Measurements from ENCODE around the gene NKD1. TPM values are rescaled to one million over a fixed set of nuclear protein-coding genes. Genes with fewer than 3 reads are reported as not detected.

The NKD1 gene
- polyA plus RNA-seq, 3 donors: 0.01 TPM; not detected in 2

GRCh38 chr16:50675686-50676610, 127.8 kb downstream of the NKD1 start:
- peaks cover 96% of the 10 kb centered on the region for H3K79me2 ChIP-seq (ENCODE audit: insufficient read depth, low read length)
- peaks cover 30 to 35% of the 10 kb centered on the region in 2 donors for H3K9me3 ChIP-seq (replicated peaks in 1 of 2; ENCODE audit: control insufficient read depth in 1 of 2, insufficient read depth in 1 of 2, low read length in 2 of 2)
- peaks cover 30 to 47% of the 10 kb centered on the region in 2 donors for H3K4me1 ChIP-seq (ENCODE audit: control insufficient read depth in 1 of 2, insufficient read depth in 2 of 2, low read length in 2 of 2)
- DNase-seq: no peak
- H3K4me3 Mint-ChIP-seq: no peak overlapping the region
- peak overlapping the region; percentile 1 to 84 (median 69) for H3K27ac Mint-ChIP-seq
- peaks cover 36% of the 10 kb centered on the region for H3K4me1 Mint-ChIP-seq
- H3K36me3 ChIP-seq (replicated peaks in 1 of 2; ENCODE audit: control insufficient read depth in 1 of 2, insufficient read depth in 2 of 2, low read length in 2 of 2): peaks cover 69 to 83% of the 10 kb centered on the region in 2 donors
- H2AFZ ChIP-seq (ENCODE audit: insufficient read depth, low read depth, low read length, poor library complexity, severe bottlenecking): no peak overlapping the region
- intact Hi-C loops (cut with micrococcal nuclease): loop anchor here in 1 of 2 donors (5.0 kb wide), 1 partner anchor 36 kb away; no protein-coding TSS in a partner anchor
- H3K9ac ChIP-seq (ENCODE audit: insufficient read depth, low read length, poor library complexity, severe bottlenecking): no peak overlapping the region
- TF ChIP-seq CTCF (IDR thresholded peaks at IDR 0.05): no peak
- H3K9me3 Mint-ChIP-seq: peaks cover 20 to 30% (median 27%) of the 10 kb centered on the region in 7 donors
- H3K27me3 ChIP-seq (ENCODE audit: control insufficient read depth in 2 of 2, insufficient read depth in 2 of 2, low read length in 2 of 2): no peaks in the 10 kb centered on the region
- WGBS (ENCODE audit: insufficient coverage): 92% methylated on average over 17 of the region's 23 CpGs
- H3K36me3 Mint-ChIP-seq: peaks cover 80 to 88% of the 10 kb centered on the region in 2 donors
- H3K27ac ChIP-seq (ENCODE audit: low read depth in 1 of 2, low read length in 2 of 2): peak overlapping the region in 1 of 2 donors; percentile 100
- no peak overlapping the region for H3K4me2 ChIP-seq (replicated peaks; ENCODE audit: extremely low read depth, low read length, poor library complexity, severe bottlenecking)
- H3K4me3 ChIP-seq (replicated peaks in 1 of 3; ENCODE audit: low read depth in 2 of 3, low read length in 3 of 3): no peak overlapping the region
- H4K20me1 ChIP-seq (ENCODE audit: insufficient read depth, low read length): peaks cover 56% of the 10 kb centered on the region
- no peaks in the 10 kb centered on the region for H3K27me3 Mint-ChIP-seq (ENCODE audit: low read depth in 3 of 3)

GRCh38 chr16:50676684-50677225, 128.6 kb downstream of the NKD1 start:
- Histone ChIP-seq H4K20me1 (ENCODE audit: insufficient read depth, low read length) (peaks cover 48% of the 10 kb centered on the region), H3K4me3 (replicated peaks in 1 of 3; ENCODE audit: low read depth in 2 of 3, low read length in 3 of 3) (no peak overlapping the region), H3K4me1 (ENCODE audit: control insufficient read depth in 1 of 2, insufficient read depth in 2 of 2, low read length in 2 of 2) (peaks cover 37 to 55% of the 10 kb centered on the region in 2 donors), H3K9ac (ENCODE audit: insufficient read depth, low read length, poor library complexity, severe bottlenecking) (no peak overlapping the region), H3K27ac (ENCODE audit: low read depth in 1 of 2, low read length in 2 of 2) (peak overlapping the region in 1 of 2 donors; percentile 100), H3K79me2 (ENCODE audit: insufficient read depth, low read length) (peaks cover 96% of the 10 kb centered on the region), H2AFZ (ENCODE audit: insufficient read depth, low read depth, low read length, poor library complexity, severe bottlenecking) (no peak overlapping the region), H3K9me3 (replicated peaks in 1 of 2; ENCODE audit: control insufficient read depth in 1 of 2, insufficient read depth in 1 of 2, low read length in 2 of 2) (peaks cover 28 to 32% of the 10 kb centered on the region in 2 donors), H3K4me2 (replicated peaks; ENCODE audit: extremely low read depth, low read length, poor library complexity, severe bottlenecking) (no peak overlapping the region), H3K27me3 (ENCODE audit: control insufficient read depth in 2 of 2, insufficient read depth in 2 of 2, low read length in 2 of 2) (no peaks in the 10 kb centered on the region), H3K36me3 (replicated peaks in 1 of 2; ENCODE audit: control insufficient read depth in 1 of 2, insufficient read depth in 2 of 2, low read length in 2 of 2) (peaks cover 62 to 75% of the 10 kb centered on the region in 2 donors)
- Mint-ChIP-seq H3K27me3 (ENCODE audit: low read depth in 3 of 3) (no peaks in the 10 kb centered on the region), H3K36me3 (peaks cover 72 to 80% of the 10 kb centered on the region in 2 donors), H3K9me3 (peaks cover 19 to 26% (median 23%) of the 10 kb centered on the region in 7 donors), H3K4me1 (peaks cover 42% of the 10 kb centered on the region), H3K27ac (peak overlapping the region in 6 of 7 donors; percentile 12 to 78 (median 52)), H3K4me3 (no peak overlapping the region)
- intact Hi-C loops (cut with micrococcal nuclease): loop anchor here in 1 of 2 donors (5.0 kb wide), 1 partner anchor 36 kb away; no protein-coding TSS in a partner anchor
- DNase-seq: no peak
- TF ChIP-seq CTCF (IDR thresholded peaks at IDR 0.05): no peak
- 98% methylated on average over 7 of the region's 9 CpGs for WGBS (ENCODE audit: insufficient coverage)
